ENCODE results near the gene C2orf76.
"Not testable (repeated sequence)": the region's sequence is repeated elsewhere in the genome, so short reads cannot be mapped to it uniquely, and the experiment has no call there.

The C2orf76 gene

DNA sequence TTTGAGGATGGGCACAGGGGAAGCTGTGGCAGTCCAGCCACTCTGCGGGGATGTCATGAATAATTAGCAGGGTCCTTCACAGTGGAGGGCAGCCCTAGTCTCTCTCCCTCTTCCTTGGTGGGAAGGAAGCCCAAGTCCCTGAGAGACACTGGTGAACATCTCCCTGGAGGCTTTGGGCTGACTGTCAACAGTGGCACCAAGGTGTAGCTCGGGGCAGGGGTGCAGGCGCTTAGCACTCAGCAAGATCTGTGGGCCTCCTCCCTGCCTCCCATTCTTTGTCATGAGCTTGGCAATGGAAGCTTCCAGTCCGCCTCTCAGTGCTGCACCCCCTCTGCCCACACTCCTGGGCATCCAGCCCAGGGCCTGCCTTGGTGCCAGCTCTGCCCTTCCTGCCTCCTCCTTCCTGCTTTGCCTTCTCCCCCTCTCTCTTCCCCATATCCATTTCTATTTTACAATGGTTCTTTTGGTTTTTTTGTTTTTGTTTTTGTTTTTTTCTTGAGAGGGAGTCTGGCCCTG lies 83.6 kb downstream of the C2orf76 start:
- Histone ChIP-seq H3K9me3 (ENCODE audit: insufficient read depth, low read length) (no peaks in the 10 kb centered on the region), H3K36me3 (ENCODE audit: insufficient read depth, insufficient read length, low read length) (no peaks in the 10 kb centered on the region), H3K4me3 (ENCODE audit: insufficient read length, low read depth) (no peak overlapping the region), H3K27me3 (ENCODE audit: insufficient read depth, insufficient read length) (no peaks in the 10 kb centered on the region), H3K9ac (ENCODE audit: insufficient read length, low read depth) (no peak overlapping the region), H3K4me1 (ENCODE audit: insufficient read depth, insufficient read length) (peaks cover 3% of the 10 kb centered on the region)
- DNase-seq (ENCODE audit: low read depth, low spot score) = no peak
- TF ChIP-seq YY1 (IDR thresholded peaks at IDR 0.05; ENCODE audit: insufficient read depth, insufficient read length) (no peak), SUZ12 (IDR thresholded peaks at IDR 0.05; ENCODE audit: extremely low read depth, insufficient read depth, insufficient read length) (no peak), ZNF274 (IDR thresholded peaks at IDR 0.05; ENCODE audit: low read depth, low read length) (no peak)

DNA sequence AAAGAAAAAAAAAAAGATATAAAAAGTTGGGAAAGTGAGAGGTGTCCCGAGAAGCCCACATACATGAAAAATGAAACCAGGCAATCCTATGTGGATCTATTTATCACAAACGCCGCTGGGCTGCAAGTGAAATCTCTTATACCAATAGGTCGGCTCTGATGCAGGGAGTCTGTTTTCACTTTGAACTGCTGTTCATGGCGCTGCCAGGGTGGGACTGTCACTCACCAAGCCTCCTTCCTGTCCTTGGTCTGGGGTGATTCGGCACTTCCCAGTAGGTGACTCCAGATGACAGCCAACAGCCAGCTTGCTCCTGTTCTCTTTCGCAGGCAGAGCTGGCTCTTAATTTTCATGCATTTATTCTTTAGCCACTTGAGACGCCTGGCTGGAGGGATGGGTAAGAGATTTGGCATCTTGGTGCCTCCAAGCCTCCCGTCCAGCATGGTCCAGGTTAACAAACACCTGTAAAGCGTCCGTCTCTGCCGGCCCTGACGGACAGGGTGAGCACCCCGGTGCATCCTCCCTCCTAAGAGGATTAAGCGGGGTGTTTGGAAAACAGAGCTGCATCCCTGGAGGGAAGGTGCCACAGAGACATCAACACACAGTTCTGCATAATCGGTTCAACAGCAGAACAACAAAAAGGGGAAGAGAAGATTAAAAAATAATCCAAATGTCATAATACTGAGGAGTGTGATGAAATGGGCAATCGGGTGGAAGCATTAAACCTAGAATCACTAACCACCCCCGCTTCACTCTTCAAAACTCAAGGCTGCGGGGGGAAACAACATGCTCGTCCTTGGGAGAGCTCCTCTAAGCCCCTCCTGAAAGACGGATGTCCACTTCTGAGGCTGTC lies 84.3 kb downstream of the C2orf76 start:
- Histone ChIP-seq H3K9ac (ENCODE audit: insufficient read length, low read depth) (no peak overlapping the region), H3K4me3 (ENCODE audit: insufficient read length, low read depth) (no peak overlapping the region), H3K27me3 (ENCODE audit: insufficient read depth, insufficient read length) (no peaks in the 10 kb centered on the region), H3K9me3 (ENCODE audit: insufficient read depth, low read length) (no peaks in the 10 kb centered on the region), H3K4me1 (ENCODE audit: insufficient read depth, insufficient read length) (peaks cover 3% of the 10 kb centered on the region), H3K36me3 (ENCODE audit: insufficient read depth, insufficient read length, low read length) (no peaks in the 10 kb centered on the region)
- DNase-seq (ENCODE audit: low read depth, low spot score) = no peak
- TF ChIP-seq ZNF274 (IDR thresholded peaks at IDR 0.05; ENCODE audit: low read depth, low read length) (no peak), YY1 (IDR thresholded peaks at IDR 0.05; ENCODE audit: insufficient read depth, insufficient read length) (no peak), SUZ12 (IDR thresholded peaks at IDR 0.05; ENCODE audit: extremely low read depth, insufficient read depth, insufficient read length) (no peak)

DNA sequence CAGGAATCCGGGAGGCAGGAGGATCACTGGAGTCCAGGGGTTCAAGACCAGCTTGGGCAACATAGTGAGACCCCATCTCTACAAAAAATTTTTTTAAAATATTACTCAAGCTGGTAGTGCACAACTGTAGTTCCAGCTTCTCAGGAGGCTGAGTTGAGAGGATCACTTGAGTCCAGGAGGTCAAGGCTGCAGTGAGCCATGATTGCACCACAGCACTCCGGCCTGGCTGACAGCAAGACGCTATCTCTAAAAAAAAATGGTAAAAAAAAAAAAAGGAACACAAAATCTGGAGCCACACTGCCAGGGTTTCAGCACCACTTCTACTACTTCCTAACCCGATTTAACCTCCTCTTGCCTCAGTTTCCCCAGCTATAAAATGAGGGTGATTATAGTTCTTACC lies 86.0 kb downstream of the C2orf76 start:
- H3K4me1 ChIP-seq (ENCODE audit: insufficient read depth, insufficient read length) = peaks cover 3% of the 10 kb centered on the region
- H3K36me3 ChIP-seq (ENCODE audit: insufficient read depth, insufficient read length, low read length) = no peaks in the 10 kb centered on the region
- H3K9ac ChIP-seq (ENCODE audit: insufficient read length, low read depth) = no peak overlapping the region
- DNase-seq (ENCODE audit: low read depth, low spot score) = no peak
- no peaks in the 10 kb centered on the region for H3K27me3 ChIP-seq (ENCODE audit: insufficient read depth, insufficient read length)
- TF ChIP-seq YY1 (IDR thresholded peaks at IDR 0.05; ENCODE audit: insufficient read depth, insufficient read length) (no peak), SUZ12 (IDR thresholded peaks at IDR 0.05; ENCODE audit: extremely low read depth, insufficient read depth, insufficient read length) (no peak), ZNF274 (IDR thresholded peaks at IDR 0.05; ENCODE audit: low read depth, low read length) (no peak)
- H3K4me3 ChIP-seq (ENCODE audit: insufficient read length, low read depth) = no peak overlapping the region
- H3K9me3 ChIP-seq (ENCODE audit: insufficient read depth, low read length) = no peaks in the 10 kb centered on the region

DNA sequence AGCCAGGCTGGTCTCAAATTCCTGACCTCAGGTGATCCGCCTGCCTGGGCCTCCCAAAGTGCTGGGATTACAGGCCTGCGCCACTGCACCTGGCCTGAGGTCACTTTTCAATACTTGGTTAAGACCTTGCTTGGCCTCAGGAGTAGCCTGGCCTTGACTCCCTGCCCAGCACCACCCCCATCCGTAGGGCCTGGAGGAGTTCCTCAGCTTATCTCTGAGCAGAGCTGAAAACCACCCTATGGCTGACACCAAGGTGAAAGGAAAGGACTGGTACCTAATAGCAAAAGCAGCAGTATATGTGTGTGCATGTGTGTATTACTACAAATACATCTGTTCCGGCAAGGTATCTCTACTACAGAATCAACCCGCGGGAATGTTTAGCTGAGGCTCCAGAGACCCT lies 87.0 kb downstream of the C2orf76 start:
- DNase-seq (ENCODE audit: low read depth, low spot score) = no peak
- Histone ChIP-seq H3K36me3 (ENCODE audit: insufficient read depth, insufficient read length, low read length) (no peaks in the 10 kb centered on the region), H3K4me1 (ENCODE audit: insufficient read depth, insufficient read length) (peaks cover 3% of the 10 kb centered on the region), H3K27me3 (ENCODE audit: insufficient read depth, insufficient read length) (no peaks in the 10 kb centered on the region), H3K9me3 (ENCODE audit: insufficient read depth, low read length) (no peaks in the 10 kb centered on the region), H3K4me3 (ENCODE audit: insufficient read length, low read depth) (no peak overlapping the region), H3K9ac (ENCODE audit: insufficient read length, low read depth) (no peak overlapping the region)
- no peak for TF ChIP-seq SUZ12 (IDR thresholded peaks at IDR 0.05; ENCODE audit: extremely low read depth, insufficient read depth, insufficient read length)

DNA sequence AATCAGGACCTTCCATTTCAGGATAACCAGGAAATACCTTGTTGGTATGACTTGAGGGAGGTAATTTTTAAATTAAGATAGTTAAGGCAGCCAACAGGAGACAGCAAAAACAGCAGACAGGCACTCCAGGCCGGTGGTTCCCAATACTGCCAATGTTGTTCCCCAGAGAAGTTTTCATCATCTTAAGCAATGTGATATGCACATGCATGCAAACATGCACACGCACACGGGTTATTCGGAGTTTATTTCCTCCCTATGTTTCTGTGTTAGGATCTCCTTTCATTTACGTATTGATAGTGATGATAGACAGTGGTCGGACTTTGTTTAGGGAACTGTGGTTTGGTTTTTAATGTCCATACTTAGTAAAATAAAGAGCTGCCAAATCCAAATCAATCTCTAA lies 87.7 kb downstream of the C2orf76 start:
- Histone ChIP-seq H3K36me3 (ENCODE audit: insufficient read depth, insufficient read length, low read length) (no peaks in the 10 kb centered on the region), H3K4me3 (ENCODE audit: insufficient read length, low read depth) (no peak overlapping the region), H3K4me1 (ENCODE audit: insufficient read depth, insufficient read length) (peaks cover 3% of the 10 kb centered on the region), H3K27me3 (ENCODE audit: insufficient read depth, insufficient read length) (no peaks in the 10 kb centered on the region), H3K9ac (ENCODE audit: insufficient read length, low read depth) (no peak overlapping the region), H3K9me3 (ENCODE audit: insufficient read depth, low read length) (no peaks in the 10 kb centered on the region)
- no peak for DNase-seq (ENCODE audit: low read depth, low spot score)
- TF ChIP-seq ZNF274 (IDR thresholded peaks at IDR 0.05; ENCODE audit: low read depth, low read length) (no peak), SUZ12 (IDR thresholded peaks at IDR 0.05; ENCODE audit: extremely low read depth, insufficient read depth, insufficient read length) (no peak), YY1 (IDR thresholded peaks at IDR 0.05; ENCODE audit: insufficient read depth, insufficient read length) (no peak)

DNA sequence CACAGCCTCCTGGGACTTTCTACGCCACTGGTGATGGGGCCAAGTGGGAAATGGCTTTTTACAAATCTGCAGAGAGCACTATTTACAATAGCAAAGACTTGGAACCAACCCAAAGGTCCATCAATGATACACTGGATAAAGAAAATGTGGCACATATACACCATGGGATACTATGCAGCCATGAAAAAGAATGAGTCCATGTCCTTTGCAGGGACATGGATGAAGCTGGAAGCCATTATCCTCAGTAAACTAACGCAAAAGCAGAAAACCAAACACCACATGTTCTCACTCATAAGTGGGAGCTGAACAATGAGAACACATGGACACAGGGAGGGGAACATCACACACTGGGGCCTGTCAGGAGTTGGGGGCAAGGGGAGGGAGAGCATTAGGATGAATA lies 88.2 kb downstream of the C2orf76 start:
- H3K27me3 ChIP-seq (ENCODE audit: insufficient read depth, insufficient read length); H3K9ac ChIP-seq (ENCODE audit: insufficient read length, low read depth); DNase-seq (ENCODE audit: low read depth, low spot score); H3K4me3 ChIP-seq (ENCODE audit: insufficient read length, low read depth); H3K36me3 ChIP-seq (ENCODE audit: insufficient read depth, insufficient read length, low read length); H3K9me3 ChIP-seq (ENCODE audit: insufficient read depth, low read length); H3K4me1 ChIP-seq (ENCODE audit: insufficient read depth, insufficient read length): not testable (repeated sequence)

DNA sequence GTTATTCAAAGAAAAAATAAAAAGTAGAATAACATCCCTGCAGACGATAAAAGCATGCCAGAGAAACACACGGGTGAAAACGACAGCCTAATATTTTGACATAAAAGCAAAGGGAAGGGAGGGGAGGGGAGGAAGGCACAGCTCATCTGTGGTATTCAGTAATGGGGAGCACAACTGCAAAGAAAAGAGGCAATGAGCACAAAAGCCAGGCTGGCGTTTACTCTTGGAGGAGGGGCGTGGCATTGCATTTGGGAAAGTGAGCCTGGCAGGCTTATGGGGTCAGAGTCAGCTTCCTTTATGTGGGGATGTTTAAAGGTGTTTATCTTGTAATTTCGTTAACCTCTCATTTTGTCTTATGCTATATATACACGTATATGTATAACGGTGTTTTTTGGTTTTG lies 89.8 kb downstream of the C2orf76 start:
- Histone ChIP-seq H3K4me3 (ENCODE audit: insufficient read length, low read depth) (no peak overlapping the region), H3K9me3 (ENCODE audit: insufficient read depth, low read length) (no peaks in the 10 kb centered on the region), H3K9ac (ENCODE audit: insufficient read length, low read depth) (no peak overlapping the region), H3K36me3 (ENCODE audit: insufficient read depth, insufficient read length, low read length) (no peaks in the 10 kb centered on the region), H3K4me1 (ENCODE audit: insufficient read depth, insufficient read length) (peaks cover 3% of the 10 kb centered on the region), H3K27me3 (ENCODE audit: insufficient read depth, insufficient read length) (no peaks in the 10 kb centered on the region)
- TF ChIP-seq YY1 (IDR thresholded peaks at IDR 0.05; ENCODE audit: insufficient read depth, insufficient read length) (no peak), SUZ12 (IDR thresholded peaks at IDR 0.05; ENCODE audit: extremely low read depth, insufficient read depth, insufficient read length) (no peak), ZNF274 (IDR thresholded peaks at IDR 0.05; ENCODE audit: low read depth, low read length) (no peak)
- DNase-seq (ENCODE audit: low read depth, low spot score) = no peak
